GM10266 (cell line): Measurements from ENCODE around the gene MOG.
A peak's percentile ranks its signal among the peaks of the same experiment; 100 is the strongest.

Experiments used
- DNase-seq: peaks from one replicate; pipeline ENCODE4 v3.0.0; 2012; ENCODE audit errors: extremely low spot score
- CTCF ChIP-seq: IDR thresholded peaks from 2 replicates; pipeline ENCODE4 v1.5.1; 2012; ENCODE audit warnings: mild to moderate bottlenecking, low read depth; ENCODE audit not compliant: control insufficient read depth, insufficient read depth; ENCODE audit errors: missing control alignments

MOG gene

GRCh38 chr6:29679962-29680361 is 23.1 kb downstream of the MOG start:
- DNase-seq: no peak

GRCh38 chr6:29680416-29680815 is 23.5 kb downstream of the MOG start:
- TF ChIP-seq CTCF: no peak
- DNase-seq: no peak

More at GRCh38 chr6:29679962-29680361, 23.1 kb downstream of the MOG start:
- TF ChIP-seq CTCF: no peak

- DNase-seq: no peak
- TF ChIP-seq CTCF: no peak
Measured at GRCh38 chr6:29680904-29681303, 24.0 kb downstream of the MOG start, which contains the start of gene ZFP57. TSS of gene ZFP57 (minus strand) at chr6:29681152. CDS start at chr6:29677003, 4,149 bp downstream.

- DNase-seq: no peak
- TF ChIP-seq CTCF: no peak
Measured at GRCh38 chr6:29681811-29682210, 24.9 kb downstream of the MOG start.

- DNase-seq: peak; percentile 55
- peak; percentile 40 for TF ChIP-seq CTCF
Measured at GRCh38 chr6:29685718-29686326, 28.9 kb downstream of the MOG start.

GRCh38 chr6:29694637-29695036 is 37.7 kb downstream of the MOG start:
- DNase-seq: no peak
- no peak for TF ChIP-seq CTCF
